SH-SY5Y (cell line): Measurements from ENCODE around the gene CCL28.

ENCODE experiments used
- GATA2 ChIP-seq: IDR thresholded peaks from 2 replicates; pipeline ENCODE4 v1.6.1; 2011; ENCODE audit warnings: mild to moderate bottlenecking, low read depth, low read length
- GATA3 ChIP-seq: IDR thresholded peaks from 2 replicates; pipeline ENCODE4 v1.6.1; 2011; ENCODE audit warnings: low read depth, mild to moderate bottlenecking, low read length, moderate library complexity

DNA sequence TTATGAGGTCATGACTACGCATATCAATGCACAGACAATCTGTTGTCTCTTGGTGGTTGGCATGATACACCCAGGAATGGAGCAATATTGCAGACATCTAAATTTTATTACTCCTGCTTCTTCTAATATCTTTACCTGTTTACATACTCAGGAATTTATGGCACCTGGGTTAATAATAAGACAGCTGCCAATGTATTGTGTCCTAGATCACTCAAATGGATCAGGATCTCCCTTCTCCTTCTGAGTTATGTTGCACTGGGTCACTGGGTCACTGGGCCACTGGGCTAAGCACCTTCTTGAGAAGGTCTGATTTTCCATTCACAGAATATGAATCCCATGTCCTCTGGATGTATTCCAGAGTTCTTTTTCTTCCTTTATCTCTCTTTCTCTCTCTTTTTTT is 41.8 kb downstream of the CCL28 start:
- no peak for TF ChIP-seq GATA2
- TF ChIP-seq GATA3 = no peak
